HG02763 (cell line): ENCODE results near the gene CEP131.
"Not testable (repeated sequence)": the region's sequence is repeated elsewhere in the genome, so short reads cannot be mapped to it uniquely, and the experiment has no call there.

Experiments
- ATAC-seq: cut with Tn5 transposase; IDR thresholded peaks from one replicate; pipeline ENCODE4 v1.9.1; 2021; ENCODE audit warnings: mild to moderate bottlenecking, moderate library complexity; ENCODE audit not compliant: unreplicated experiment

Gene CEP131

GRCh38 chr17:81228834-81229665, 6.3 kb upstream of the CEP131 start:
- ATAC-seq = no peak

DNA sequence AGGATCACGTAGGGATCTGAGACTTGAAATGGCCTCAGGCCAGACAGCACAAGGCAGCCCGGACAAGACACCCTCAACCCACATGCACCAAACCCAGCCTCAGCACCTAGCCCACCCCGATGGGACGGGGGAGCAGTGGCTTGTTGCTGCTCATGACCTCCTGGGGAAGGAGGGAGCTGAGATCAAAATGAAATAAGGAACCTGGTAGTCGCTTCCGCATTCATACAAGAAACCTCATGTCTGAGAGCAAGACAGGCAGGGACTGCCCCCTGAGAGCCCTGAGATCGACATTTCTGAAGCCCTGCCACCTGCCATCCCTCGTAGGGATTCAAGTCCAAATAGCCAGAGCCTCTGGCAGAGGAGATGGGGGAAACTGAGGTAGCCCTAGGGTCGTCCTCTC, 5.7 kb upstream of the CEP131 start:
- no peak for ATAC-seq

DNA sequence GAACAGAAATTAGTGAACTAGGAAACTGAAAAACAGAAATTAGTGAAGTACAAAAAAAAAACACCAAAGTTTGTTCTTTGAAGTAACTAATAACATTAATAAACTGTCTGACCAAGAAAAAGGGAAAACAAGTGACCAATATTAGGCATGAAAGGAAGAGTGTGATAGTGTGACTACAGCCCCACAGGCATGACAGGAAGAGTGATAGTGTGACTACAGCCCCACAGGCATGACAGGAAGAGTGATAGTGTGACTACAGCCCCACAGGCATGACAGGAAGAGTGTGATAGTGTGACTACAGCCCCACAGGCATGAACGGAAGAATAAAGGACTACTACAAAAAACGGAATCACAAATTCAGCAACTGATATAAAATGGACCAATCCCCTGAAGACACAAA, 4.9 kb upstream of the CEP131 start:
- ATAC-seq = not testable (repeated sequence)

GRCh38 chr17:81223762-81224130, 981 bp upstream of the CEP131 start:
- ATAC-seq = no peak

GRCh38 chr17:81222620-81222905, 202 bp downstream of the CEP131 start:
- ATAC-seq = no peak

GRCh38 chr17:81221842-81222619, 734 bp downstream of the CEP131 start:
- no peak for ATAC-seq

- no peak for ATAC-seq
These were observed 1.4 kb downstream of the CEP131 start for GRCh38 chr17:81221371-81221841.

GRCh38 chr17:81219476-81220180, 3.1 kb downstream of the CEP131 start:
- no peak for ATAC-seq

DNA sequence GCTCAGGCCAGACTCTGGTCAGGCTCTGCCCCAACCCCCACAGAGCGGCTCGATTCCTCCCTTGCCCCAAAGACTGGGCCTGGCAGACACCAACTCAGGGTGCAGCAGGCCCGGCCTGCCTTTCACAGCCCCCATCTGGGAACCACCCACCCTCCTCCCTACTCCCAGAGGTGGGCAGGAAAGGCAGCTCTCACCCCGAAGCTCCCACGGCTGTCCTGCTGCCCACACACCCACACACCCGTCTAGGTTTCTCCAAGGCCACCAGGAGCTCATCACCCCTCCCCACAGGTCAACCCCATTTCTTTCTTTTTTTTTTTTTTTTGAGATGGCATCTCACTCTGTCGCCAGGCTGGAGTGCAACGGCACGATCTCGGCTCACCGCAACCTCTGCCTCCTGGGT, 3.8 kb downstream of the CEP131 start:
- no peak for ATAC-seq

DNA sequence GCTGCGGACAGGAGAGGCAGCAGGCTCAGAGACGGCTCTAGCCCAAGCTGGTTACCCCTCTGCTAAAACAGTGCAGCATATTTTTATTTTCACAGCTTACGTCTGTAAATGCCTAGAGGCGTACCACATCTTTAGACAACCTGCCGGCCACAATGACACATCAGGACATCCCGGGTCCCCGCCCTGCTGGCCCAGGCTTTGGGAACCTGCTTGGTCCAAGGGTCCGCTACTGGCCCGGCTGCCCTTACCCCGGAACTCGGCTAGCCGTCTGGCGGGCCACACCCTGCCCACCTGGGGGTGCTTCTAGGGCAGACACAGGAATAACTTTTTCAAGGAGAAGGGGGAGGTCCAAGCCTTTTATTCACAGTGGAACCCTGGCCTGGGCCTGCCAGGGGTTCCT, 4.3 kb downstream of the CEP131 start:
- no peak for ATAC-seq

DNA sequence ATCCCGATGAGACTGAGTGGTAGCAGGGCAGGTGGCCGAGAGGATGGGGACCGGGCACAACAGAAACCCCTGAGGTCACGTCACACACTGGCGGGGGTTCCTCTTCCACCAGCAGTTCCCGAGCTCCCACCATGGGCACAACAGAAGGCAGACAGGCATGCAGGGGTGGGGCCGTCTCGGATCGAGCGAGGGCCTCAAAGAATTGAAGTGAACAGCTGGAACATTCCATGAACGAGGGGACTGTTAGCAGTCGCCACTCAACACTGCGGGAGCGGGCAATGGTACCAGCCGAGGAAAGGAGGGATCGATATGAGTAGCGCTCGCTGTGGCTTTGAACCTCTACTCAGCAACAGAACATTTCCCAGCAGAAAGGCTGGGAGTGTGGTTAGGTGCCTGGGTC, 5.3 kb downstream of the CEP131 start:
- no peak for ATAC-seq

GRCh38 chr17:81213978-81214377, 8.8 kb downstream of the CEP131 start:
- no peak for ATAC-seq

DNA sequence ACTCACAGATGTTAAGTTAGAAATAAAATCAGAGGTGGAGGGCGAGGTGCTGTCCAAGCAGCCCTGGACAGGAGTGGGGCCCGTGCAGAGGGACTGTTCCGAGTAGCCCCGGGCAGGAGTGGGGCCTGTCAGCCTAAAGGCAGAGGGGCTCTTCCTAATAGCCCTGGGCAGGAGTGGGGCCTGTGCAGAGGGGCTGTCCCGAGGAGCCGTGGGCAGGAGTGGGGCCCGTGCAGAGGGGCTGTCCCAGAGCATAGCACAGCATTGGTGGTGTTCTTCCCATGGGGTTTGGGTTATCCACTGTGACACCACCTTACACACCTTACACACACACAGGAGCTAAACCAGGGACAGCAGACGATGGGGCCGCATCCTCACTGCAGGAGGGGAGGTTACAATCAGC, 10.4 kb downstream of the CEP131 start:
- no peak for ATAC-seq

DNA sequence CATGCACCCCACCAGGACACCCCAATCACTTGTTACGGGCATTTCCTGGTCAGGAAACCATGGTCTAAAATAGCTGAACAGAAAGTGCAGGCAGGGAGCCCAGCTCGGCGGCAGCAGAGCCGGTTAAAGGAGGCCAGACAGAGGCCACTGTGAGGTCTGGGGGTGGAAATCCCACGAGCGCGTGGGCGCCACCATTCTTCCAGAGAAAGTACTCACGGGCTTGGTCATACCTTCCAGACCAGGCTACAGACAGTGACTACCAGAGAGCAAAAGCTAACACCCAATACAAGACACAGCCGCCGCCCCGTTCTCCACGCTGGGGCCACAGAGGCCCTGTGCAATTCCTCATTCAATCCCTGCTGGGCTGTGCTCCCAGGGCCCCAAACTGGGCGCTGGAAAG, 11.9 kb downstream of the CEP131 start:
- ATAC-seq = no peak

GRCh38 chr17:81210466-81210865, 12.3 kb downstream of the CEP131 start:
- ATAC-seq = no peak

DNA sequence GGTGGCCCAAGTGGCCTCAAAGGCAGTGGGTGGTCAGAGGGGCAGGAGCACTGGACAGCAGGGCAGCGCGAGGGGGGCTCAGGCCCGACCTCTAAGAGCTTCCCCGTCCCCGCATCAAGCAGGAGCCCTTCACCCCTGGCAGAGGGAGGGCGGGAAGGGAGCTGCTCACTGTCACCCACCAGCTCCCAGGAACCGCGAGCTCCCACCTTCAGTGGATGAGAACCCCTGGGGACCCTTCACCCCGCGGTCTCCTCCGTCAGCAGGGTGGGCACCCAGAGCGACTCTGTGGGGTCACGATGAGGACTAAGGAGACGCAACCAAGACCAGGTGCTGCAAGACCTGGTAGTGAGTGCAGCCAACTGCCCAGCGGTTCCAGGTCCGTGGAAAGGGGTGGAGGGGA, 13.6 kb downstream of the CEP131 start:
- no peak for ATAC-seq

DNA sequence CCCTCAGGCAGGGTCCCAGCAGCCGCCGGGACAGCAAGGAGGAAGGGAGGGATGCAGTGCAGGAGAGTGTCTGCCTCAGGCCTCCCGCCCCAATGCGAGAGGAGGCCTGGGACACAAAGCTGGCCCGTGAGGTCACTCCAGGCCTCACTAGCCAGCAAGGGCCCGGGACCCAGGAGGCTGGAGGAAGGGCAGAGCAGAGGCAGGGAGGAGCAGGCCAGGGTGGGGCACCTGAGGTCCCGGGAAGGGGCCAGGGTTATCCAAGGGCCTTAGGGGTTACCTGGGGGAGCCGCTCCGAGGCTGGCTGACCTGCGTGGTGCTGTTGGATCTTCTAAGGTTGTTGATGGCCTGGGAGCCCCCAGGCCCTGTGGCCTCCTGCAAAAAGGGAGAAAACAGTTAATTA, 14.1 kb downstream of the CEP131 start:
- no peak for ATAC-seq

DNA sequence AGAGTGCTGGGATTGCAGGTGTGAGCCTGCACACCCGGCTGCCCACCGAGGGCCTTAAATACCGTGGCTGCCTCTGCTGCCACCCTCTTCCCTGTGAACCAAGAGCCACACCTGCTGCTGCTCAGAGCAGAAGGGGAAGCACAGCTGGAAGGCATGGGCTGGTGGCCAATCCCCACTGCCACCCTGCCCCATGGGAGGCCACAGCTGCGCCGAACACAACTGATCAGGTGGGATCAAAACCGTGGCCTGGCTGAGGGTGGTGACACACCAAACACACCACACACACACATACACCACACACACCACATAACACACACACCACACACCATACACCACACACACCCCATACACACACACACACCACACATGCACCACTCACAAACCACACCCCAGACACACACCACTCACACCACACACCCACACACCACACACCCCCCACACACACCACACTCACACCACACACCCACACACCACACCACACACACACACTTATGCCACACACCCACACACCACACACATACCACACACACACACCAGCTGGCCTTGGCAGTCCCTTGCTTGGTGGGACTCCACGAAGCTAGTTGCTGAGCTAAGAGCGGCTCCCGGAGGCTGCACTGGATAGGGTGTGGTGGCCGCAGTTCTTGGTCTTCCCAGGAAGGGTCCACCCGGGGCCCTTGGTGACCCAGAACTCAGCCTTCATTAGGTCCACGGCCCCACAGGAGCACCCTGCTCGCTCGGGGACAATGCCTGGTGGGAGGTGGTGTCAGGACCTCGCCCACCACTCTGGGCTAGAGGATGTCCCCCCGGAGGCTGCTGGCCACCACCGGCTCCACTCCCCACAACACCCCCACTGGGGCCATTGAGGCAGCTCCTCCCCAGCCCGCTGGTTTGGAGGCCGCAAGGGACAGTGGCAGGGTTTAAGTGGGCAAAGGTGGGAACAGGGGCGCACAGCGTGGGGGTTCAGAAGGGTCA, 14.9 kb downstream of the CEP131 start:
- no peak for ATAC-seq

GRCh38 chr17:81206657-81207056, 16.1 kb downstream of the CEP131 start:
- ATAC-seq = no peak

- no peak for ATAC-seq
These were observed 16.6 kb downstream of the CEP131 start for GRCh38 chr17:81206166-81206565.

DNA sequence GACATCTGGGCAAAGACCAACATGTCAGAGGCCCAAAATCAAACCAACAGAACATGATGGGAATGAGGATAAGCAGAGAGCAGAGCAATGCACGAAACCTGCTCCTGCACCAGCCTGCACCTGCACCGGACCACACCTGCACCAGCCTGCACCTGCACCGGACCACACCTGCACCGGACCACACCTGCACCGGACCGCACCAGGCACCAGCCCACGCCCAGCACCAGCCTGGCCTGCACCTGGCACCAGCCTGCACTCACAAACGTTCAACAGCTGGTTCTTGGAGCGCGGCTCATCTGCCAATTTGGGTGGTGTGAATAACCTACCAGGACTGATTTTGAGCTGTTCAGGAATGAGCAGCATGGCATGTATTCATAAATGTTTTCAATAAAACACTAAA, 18.2 kb downstream of the CEP131 start:
- no peak for ATAC-seq
